ENCODE results near the gene PAK1.

The PAK1 gene

GRCh38 chr11:77472991-77473800 lies 698 bp downstream of the PAK1 start:
- peak; percentile 47 for DNase-seq

GRCh38 chr11:77471558-77472193 lies 2.2 kb downstream of the PAK1 start:
- peak; percentile 61 for DNase-seq

GRCh38 chr11:77470971-77471370 lies 2.9 kb downstream of the PAK1 start:
- no peak for DNase-seq

GRCh38 chr11:77470504-77470903 lies 3.4 kb downstream of the PAK1 start:
- no peak for DNase-seq

GRCh38 chr11:77468527-77468926 lies 5.4 kb downstream of the PAK1 start:
- no peak for DNase-seq

GRCh38 chr11:77467993-77468392 lies 5.9 kb downstream of the PAK1 start:
- DNase-seq = no peak

GRCh38 chr11:77467233-77467632 lies 6.7 kb downstream of the PAK1 start:
- DNase-seq = no peak

GRCh38 chr11:77457340-77457739 lies 16.6 kb downstream of the PAK1 start:
- no peak for DNase-seq

- DNase-seq = no peak
Measured at GRCh38 chr11:77455740-77456139, 18.2 kb downstream of the PAK1 start.

- DNase-seq = no peak
Measured at GRCh38 chr11:77454867-77455655, 18.8 kb downstream of the PAK1 start.

GRCh38 chr11:77450227-77450626 lies 23.7 kb downstream of the PAK1 start:
- DNase-seq = no peak

GRCh38 chr11:77449784-77450183 lies 24.1 kb downstream of the PAK1 start:
- DNase-seq = no peak

GRCh38 chr11:77449060-77449521 lies 24.8 kb downstream of the PAK1 start:
- no peak for DNase-seq

- DNase-seq = no peak
Measured at GRCh38 chr11:77448269-77448668, 25.6 kb downstream of the PAK1 start.

- DNase-seq = no peak
Measured at GRCh38 chr11:77446911-77447629, 26.8 kb downstream of the PAK1 start.

- no peak for DNase-seq
Measured at GRCh38 chr11:77444261-77444660, 29.6 kb downstream of the PAK1 start.

- DNase-seq = no peak
Measured at GRCh38 chr11:77442394-77443053, 31.4 kb downstream of the PAK1 start.

GRCh38 chr11:77441426-77441825 lies 32.5 kb downstream of the PAK1 start:
- DNase-seq = no peak

- DNase-seq = no peak
Measured at GRCh38 chr11:77440678-77441077, 33.2 kb downstream of the PAK1 start.

GRCh38 chr11:77438487-77438886 lies 35.4 kb downstream of the PAK1 start:
- no peak for DNase-seq

- no peak for DNase-seq
Measured at GRCh38 chr11:77436969-77437368, 36.9 kb downstream of the PAK1 start.

- no peak for DNase-seq
Measured at GRCh38 chr11:77436506-77436905, 37.4 kb downstream of the PAK1 start.

Data from DMS79 treated with DMSO at 0.1 percent for 48 hours (cell line).